ENCODE results near the gene UXS1.

The UXS1 gene

GRCh38 chr2:106160786-106161261, 33.3 kb downstream of the UXS1 start:
- Mint-ChIP-seq H3K27ac (peak overlapping the region; percentile 95), H3K4me1 (ENCODE audit: low read depth) (peaks cover 94% of the 10 kb centered on the region), H3K4me3 (peak overlapping the region; percentile 79), H3K9me3 (no peaks in the 10 kb centered on the region), H3K27me3 (no peaks in the 10 kb centered on the region), H3K36me3 (ENCODE audit: low read depth) (peaks cover 92% of the 10 kb centered on the region)
- DNase-seq = peak; percentile 60

DNA sequence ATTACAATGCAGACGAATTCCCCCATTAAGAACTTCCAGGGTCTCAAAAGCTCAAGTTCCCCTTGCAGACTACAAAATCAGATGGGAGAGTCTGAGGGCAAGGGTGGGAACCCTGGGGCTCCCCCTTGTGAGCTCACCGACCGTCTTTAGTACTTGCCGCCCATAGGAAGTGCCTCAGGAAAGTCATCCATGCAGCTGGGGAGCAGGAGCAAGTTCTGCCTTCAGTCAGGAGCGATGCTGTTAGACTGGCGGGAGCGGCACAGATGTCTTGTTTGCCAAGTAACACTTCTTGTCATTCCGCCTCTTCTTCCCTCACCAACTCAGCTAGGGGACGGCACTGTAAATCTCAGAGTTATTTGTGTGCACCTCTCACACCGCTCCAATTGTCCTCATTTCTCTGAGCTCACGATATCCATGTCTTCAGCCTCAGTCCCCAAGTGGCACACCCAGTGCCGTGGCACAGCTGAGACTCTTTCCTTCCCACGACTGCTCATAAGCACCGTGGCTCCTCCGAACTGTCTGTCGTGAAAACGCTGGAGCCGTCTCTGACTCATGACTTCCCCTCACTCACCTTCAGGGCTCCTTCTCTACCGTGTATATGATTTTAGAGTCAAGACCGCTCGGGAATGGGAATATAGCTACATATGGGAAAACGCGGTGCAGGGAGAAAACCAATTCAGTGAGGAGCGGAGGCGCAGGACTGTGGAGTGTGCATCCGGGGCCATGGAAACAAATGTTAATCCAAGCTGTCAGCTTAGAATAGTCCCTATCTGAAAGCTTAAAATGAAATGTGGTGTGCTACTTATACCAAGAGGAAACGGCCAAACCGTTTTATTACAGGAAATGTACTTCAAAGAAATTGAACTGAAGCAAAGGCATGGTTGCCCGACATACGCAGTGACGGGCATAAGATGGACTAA, 34.0 kb downstream of the UXS1 start:
- peak; percentile 73 for DNase-seq
- H3K4me3 Mint-ChIP-seq = peak overlapping the region; percentile 79
- peaks cover 94% of the 10 kb centered on the region for H3K36me3 Mint-ChIP-seq (ENCODE audit: low read depth)
- no peaks in the 10 kb centered on the region for H3K27me3 Mint-ChIP-seq
- H3K4me1 Mint-ChIP-seq (ENCODE audit: low read depth) = peaks cover 94% of the 10 kb centered on the region
- H3K27ac Mint-ChIP-seq = peak overlapping the region; percentile 95
- no peaks in the 10 kb centered on the region for H3K9me3 Mint-ChIP-seq

DNA sequence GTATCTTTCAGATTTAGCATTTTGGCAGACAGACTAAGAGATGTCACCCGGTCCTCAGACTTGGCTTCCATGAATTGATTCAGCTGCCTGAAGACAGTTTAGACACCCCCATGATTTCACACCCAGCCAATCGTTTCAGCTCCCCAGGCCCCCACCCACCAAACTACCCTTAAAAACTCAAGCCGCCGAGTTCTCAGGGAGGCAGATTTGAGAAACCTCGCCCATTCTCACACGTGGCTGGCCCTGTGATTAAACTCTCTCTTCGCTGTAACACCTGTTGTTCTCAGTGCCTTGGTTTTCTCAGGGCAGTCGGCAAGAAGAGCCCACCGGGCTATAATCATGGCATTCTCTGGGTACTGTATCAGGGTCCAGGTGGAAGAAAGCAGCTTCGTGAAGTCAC, 35.2 kb downstream of the UXS1 start:
- Mint-ChIP-seq H3K9me3 (peaks cover 10% of the 10 kb centered on the region), H3K27me3 (no peaks in the 10 kb centered on the region), H3K36me3 (ENCODE audit: low read depth) (peaks cover 95% of the 10 kb centered on the region), H3K4me1 (ENCODE audit: low read depth) (peaks cover 88% of the 10 kb centered on the region), H3K4me3 (peak overlapping the region; percentile 79), H3K27ac (peak overlapping the region; percentile 95)
- DNase-seq = peak; percentile 49

GRCh38 chr2:106158131-106158530, 36.0 kb downstream of the UXS1 start:
- Mint-ChIP-seq H3K4me1 (ENCODE audit: low read depth) (peaks cover 83% of the 10 kb centered on the region), H3K36me3 (ENCODE audit: low read depth) (peaks cover 95% of the 10 kb centered on the region), H3K9me3 (peaks cover 15% of the 10 kb centered on the region), H3K4me3 (peak overlapping the region; percentile 79), H3K27me3 (no peaks in the 10 kb centered on the region), H3K27ac (peak overlapping the region; percentile 71)
- DNase-seq = no peak

GRCh38 chr2:106157416-106157815, 36.7 kb downstream of the UXS1 start:
- Mint-ChIP-seq H3K27me3 (no peaks in the 10 kb centered on the region), H3K27ac (peak overlapping the region; percentile 81), H3K36me3 (ENCODE audit: low read depth) (peaks cover 95% of the 10 kb centered on the region), H3K4me1 (ENCODE audit: low read depth) (peaks cover 80% of the 10 kb centered on the region), H3K9me3 (peaks cover 20% of the 10 kb centered on the region), H3K4me3 (peak overlapping the region; percentile 79)
- no peak for DNase-seq

- no peak overlapping the region for H3K4me3 Mint-ChIP-seq
- peak overlapping the region; percentile 54 for H3K27ac Mint-ChIP-seq
- peaks cover 93% of the 10 kb centered on the region for H3K36me3 Mint-ChIP-seq (ENCODE audit: low read depth)
- H3K4me1 Mint-ChIP-seq (ENCODE audit: low read depth) = peaks cover 73% of the 10 kb centered on the region
- peaks cover 20% of the 10 kb centered on the region for H3K9me3 Mint-ChIP-seq
- DNase-seq = no peak
- no peaks in the 10 kb centered on the region for H3K27me3 Mint-ChIP-seq
These were observed 37.5 kb downstream of the UXS1 start for GRCh38 chr2:106156305-106157296.

- peaks cover 56% of the 10 kb centered on the region for H3K4me1 Mint-ChIP-seq (ENCODE audit: low read depth)
- H3K36me3 Mint-ChIP-seq (ENCODE audit: low read depth) = peaks cover 96% of the 10 kb centered on the region
- DNase-seq = no peak
These were observed 40.3 kb downstream of the UXS1 start for GRCh38 chr2:106153781-106154180.

GRCh38 chr2:106147665-106148064, 46.4 kb downstream of the UXS1 start:
- H3K27me3 Mint-ChIP-seq = no peaks in the 10 kb centered on the region
- H3K36me3 Mint-ChIP-seq (ENCODE audit: low read depth) = peaks cover 85% of the 10 kb centered on the region
- H3K4me1 Mint-ChIP-seq (ENCODE audit: low read depth) = peaks cover 59% of the 10 kb centered on the region
- no peak for DNase-seq
- peaks cover under 1% of the 10 kb centered on the region for H3K9me3 Mint-ChIP-seq
- H3K27ac Mint-ChIP-seq = peak overlapping the region; percentile 82
- H3K4me3 Mint-ChIP-seq = peak overlapping the region; percentile 23

More at GRCh38 chr2:106153781-106154180, 40.3 kb downstream of the UXS1 start:
- H3K9me3 Mint-ChIP-seq = peaks cover 20% of the 10 kb centered on the region
- no peak overlapping the region for H3K4me3 Mint-ChIP-seq
- H3K27ac Mint-ChIP-seq = no peak overlapping the region
- H3K27me3 Mint-ChIP-seq = no peaks in the 10 kb centered on the region

GRCh38 chr2:106147159-106147558, 46.9 kb downstream of the UXS1 start:
- Mint-ChIP-seq H3K4me3 (no peak overlapping the region), H3K4me1 (ENCODE audit: low read depth) (peaks cover 63% of the 10 kb centered on the region), H3K36me3 (ENCODE audit: low read depth) (peaks cover 87% of the 10 kb centered on the region), H3K27ac (peak overlapping the region; percentile 75), H3K27me3 (no peaks in the 10 kb centered on the region), H3K9me3 (no peaks in the 10 kb centered on the region)
- no peak for DNase-seq

- H3K9me3 Mint-ChIP-seq = no peaks in the 10 kb centered on the region
- peak overlapping the region; percentile 90 for H3K27ac Mint-ChIP-seq
- no peaks in the 10 kb centered on the region for H3K27me3 Mint-ChIP-seq
- peaks cover 73% of the 10 kb centered on the region for H3K4me1 Mint-ChIP-seq (ENCODE audit: low read depth)
- H3K4me3 Mint-ChIP-seq = peak overlapping the region; percentile 45
- peaks cover 75% of the 10 kb centered on the region for H3K36me3 Mint-ChIP-seq (ENCODE audit: low read depth)
- peak; percentile 47 for DNase-seq
These were observed 49.3 kb downstream of the UXS1 start for GRCh38 chr2:106144621-106145331.

DNA sequence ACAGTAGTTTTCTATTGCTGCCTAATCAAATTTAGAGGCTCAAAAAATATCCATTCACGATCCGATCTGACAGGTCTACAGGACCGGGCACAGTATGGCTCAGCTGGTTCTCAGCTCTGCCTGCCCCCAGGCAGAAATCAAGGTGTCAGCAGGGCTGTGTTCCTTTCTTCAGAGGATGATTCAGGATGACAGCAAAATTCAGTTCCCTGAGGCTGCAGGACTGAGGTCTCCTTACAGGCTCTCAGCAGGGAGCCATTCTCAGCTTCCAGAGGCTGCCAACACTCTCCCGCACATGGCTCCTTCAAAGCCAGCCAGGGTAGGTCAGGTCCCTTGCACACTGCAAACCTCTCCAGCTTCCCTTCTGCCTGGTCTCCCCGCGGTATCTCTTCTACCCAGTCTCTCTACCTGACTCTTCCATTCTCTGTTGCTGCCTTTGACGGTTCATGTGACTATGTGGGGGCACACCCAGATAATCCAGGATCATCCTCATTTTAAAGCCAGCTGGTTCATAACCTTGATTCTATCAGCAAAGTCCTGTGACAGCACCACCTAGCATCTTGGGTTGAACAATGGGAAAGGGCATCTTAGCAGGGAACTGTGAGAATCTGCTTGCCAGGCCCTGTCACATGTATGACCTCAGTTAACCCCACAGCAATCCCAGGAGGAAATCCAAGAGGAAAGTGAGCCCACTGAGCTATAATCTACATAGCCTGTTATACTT, 50.4 kb downstream of the UXS1 start:
- peaks cover 79% of the 10 kb centered on the region for H3K4me1 Mint-ChIP-seq (ENCODE audit: low read depth)
- H3K9me3 Mint-ChIP-seq = no peaks in the 10 kb centered on the region
- no peaks in the 10 kb centered on the region for H3K27me3 Mint-ChIP-seq
- H3K36me3 Mint-ChIP-seq (ENCODE audit: low read depth) = peaks cover 75% of the 10 kb centered on the region
- H3K27ac Mint-ChIP-seq = peak overlapping the region; percentile 90
- H3K4me3 Mint-ChIP-seq = no peak overlapping the region
- no peak for DNase-seq

DNA sequence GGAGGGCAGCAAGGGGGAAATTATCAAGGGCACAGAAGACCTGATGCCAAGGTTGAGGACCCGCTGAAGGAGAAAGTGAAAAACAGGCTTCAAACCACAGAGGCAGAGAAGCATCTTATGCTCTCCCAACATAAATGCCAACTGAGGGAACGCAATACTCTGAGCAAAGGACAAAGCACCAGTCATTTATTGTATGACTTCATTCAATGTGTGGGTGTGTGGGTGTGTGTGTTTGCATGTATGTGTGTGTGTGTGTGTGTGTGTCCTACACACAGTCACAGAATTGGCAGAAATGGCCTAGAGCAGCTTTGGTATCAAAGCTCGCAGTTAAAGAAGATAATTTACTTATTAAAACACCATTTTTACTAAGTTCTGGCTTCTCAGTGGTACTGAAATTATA, 51.4 kb downstream of the UXS1 start:
- Mint-ChIP-seq H3K27ac (peak overlapping the region; percentile 60), H3K36me3 (ENCODE audit: low read depth) (peaks cover 77% of the 10 kb centered on the region), H3K4me1 (ENCODE audit: low read depth) (peaks cover 82% of the 10 kb centered on the region), H3K9me3 (no peaks in the 10 kb centered on the region), H3K4me3 (no peak overlapping the region), H3K27me3 (no peaks in the 10 kb centered on the region)
- no peak for DNase-seq

DNA sequence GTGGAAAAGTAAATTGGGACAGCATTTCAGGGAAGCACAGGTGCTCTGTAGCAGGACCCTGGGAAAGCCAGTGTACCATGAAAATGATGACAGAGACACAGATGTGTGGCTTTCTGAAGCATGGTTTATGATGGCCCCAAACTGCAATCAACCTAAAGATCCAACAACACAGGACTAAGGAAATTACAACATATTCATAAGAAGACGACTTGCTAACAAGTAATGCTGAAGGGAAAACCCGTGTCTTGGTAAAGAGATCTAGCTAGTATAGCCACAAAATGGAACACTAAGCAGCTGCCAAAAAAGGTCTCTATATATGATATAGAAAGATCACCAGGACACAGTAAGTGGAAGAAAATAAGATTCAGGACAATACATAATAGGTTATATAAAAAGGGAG, 53.2 kb downstream of the UXS1 start:
- Mint-ChIP-seq H3K36me3 (ENCODE audit: low read depth) (peaks cover 68% of the 10 kb centered on the region), H3K9me3 (no peaks in the 10 kb centered on the region), H3K27me3 (no peaks in the 10 kb centered on the region), H3K27ac (peak overlapping the region; percentile 87), H3K4me3 (no peak overlapping the region), H3K4me1 (ENCODE audit: low read depth) (peaks cover 74% of the 10 kb centered on the region)
- no peak for DNase-seq

All from activated T-cell treated with anti-CD3 and anti-CD28 coated beads, Interleukin-2, amount 50 U/mL, for 24 hours (primary cell).